ENCODE data around the gene TARS1.

DNA sequence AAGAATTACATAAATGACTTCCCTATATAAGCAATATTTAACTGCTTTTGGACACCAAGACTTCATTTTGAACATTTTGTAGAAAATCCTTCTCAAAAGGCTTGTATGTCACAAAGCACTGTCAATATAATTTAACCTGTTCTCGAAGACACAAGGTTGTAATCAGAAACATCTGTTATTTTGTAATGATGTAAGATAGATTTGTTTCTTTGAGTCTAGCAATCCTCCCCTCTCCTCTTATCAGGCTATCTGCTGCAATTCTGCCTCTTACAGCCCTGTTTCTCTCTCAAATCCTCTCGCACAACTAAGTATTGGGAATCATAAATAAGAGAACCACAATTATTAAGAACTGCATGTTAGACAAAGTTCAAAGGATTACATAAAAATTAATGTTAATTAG lies 18.6 kb upstream of the TARS1 start:
- TF ChIP-seq, protein P1, sequence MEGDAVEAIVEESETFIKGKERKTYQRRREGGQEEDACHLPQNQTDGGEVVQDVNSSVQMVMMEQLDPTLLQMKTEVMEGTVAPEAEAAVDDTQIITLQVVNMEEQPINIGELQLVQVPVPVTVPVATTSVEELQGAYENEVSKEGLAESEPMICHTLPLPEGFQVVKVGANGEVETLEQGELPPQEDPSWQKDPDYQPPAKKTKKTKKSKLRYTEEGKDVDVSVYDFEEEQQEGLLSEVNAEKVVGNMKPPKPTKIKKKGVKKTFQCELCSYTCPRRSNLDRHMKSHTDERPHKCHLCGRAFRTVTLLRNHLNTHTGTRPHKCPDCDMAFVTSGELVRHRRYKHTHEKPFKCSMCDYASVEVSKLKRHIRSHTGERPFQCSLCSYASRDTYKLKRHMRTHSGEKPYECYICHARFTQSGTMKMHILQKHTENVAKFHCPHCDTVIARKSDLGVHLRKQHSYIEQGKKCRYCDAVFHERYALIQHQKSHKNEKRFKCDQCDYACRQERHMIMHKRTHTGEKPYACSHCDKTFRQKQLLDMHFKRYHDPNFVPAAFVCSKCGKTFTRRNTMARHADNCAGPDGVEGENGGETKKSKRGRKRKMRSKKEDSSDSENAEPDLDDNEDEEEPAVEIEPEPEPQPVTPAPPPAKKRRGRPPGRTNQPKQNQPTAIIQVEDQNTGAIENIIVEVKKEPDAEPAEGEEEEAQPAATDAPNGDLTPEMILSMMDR (IDR thresholded peaks at IDR 0.05), result no peak
- TF ChIP-seq POLR2A (IDR thresholded peaks at IDR 0.05) (no peak), EP300 (IDR thresholded peaks at IDR 0.05) (no peak)

All from ovary (tissue), 3 donors.